GM10266 (cell line): Measurements from ENCODE around the gene MRPL28.

Source experiments
- DNase-seq: peaks from one replicate; pipeline ENCODE4 v3.0.0; 2012; ENCODE audit errors: extremely low spot score
- CTCF ChIP-seq: IDR thresholded peaks from 2 replicates; pipeline ENCODE4 v1.5.1; 2012; ENCODE audit warnings: mild to moderate bottlenecking, low read depth; ENCODE audit not compliant: control insufficient read depth, insufficient read depth; ENCODE audit errors: missing control alignments

MRPL28 gene

GRCh38 chr16:404971-405486, 34.7 kb upstream of the MRPL28 start:
- DNase-seq = no peak
- TF ChIP-seq CTCF = no peak

GRCh38 chr16:401468-402348, 31.4 kb upstream of the MRPL28 start, which contains the start of gene DECR2:
DECR2 (plus strand) TSS chr16:401885; CDS start chr16:401964, 79 bp downstream.
- TF ChIP-seq CTCF = peak; percentile 68
- DNase-seq = peak; percentile 100

GRCh38 chr16:400061-400591, 29.8 kb upstream of the MRPL28 start:
- no peak for DNase-seq
- TF ChIP-seq CTCF = no peak

DNA sequence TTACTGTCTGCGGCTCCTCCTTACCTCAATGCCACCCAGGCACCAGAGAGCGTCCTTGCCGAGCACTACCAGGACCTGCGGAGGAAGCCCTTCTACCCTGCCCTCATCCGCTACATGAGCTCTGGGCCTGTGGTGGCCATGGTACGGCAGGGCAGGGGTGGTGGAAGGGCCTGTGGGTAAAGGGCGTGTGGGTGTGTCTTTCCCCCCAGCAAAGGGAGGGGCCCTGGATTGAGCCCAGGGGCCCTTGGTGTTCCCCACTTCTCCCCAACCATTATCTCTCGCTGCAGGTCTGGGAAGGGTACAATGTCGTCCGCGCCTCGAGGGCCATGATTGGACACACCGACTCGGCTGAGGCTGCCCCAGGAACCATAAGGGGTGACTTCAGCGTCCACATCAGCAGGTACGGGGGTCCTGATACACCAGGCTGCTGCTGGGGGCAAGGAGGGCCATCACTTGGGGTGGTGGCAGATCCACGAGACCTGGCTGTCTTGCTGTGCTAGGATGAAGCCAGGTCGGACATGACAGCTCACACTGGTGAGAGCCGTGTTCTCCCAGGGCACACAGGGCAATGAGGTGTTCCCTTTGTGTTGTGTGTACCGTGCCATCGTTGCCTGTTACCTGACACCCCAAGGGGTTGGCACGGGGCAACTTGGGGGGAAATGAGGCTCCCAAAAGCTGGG, 29.1 kb upstream of the MRPL28 start:
- no peak for DNase-seq
- TF ChIP-seq CTCF = no peak

GRCh38 chr16:398561-399339, 28.4 kb upstream of the MRPL28 start:
- no peak for DNase-seq
- no peak for TF ChIP-seq CTCF

- peak; percentile 13 for TF ChIP-seq CTCF
- peak; percentile 77 for DNase-seq
These were observed 27.5 kb upstream of the MRPL28 start for GRCh38 chr16:397736-398332.
